Measurements from ENCODE around the gene DNAJC4. TPM values are rescaled to one million over a fixed set of nuclear protein-coding genes. Genes with fewer than 3 reads are reported as not detected.

Gene DNAJC4
- total RNA-seq, 1 experiment from 2014 or later, result 57.1 TPM

DNA sequence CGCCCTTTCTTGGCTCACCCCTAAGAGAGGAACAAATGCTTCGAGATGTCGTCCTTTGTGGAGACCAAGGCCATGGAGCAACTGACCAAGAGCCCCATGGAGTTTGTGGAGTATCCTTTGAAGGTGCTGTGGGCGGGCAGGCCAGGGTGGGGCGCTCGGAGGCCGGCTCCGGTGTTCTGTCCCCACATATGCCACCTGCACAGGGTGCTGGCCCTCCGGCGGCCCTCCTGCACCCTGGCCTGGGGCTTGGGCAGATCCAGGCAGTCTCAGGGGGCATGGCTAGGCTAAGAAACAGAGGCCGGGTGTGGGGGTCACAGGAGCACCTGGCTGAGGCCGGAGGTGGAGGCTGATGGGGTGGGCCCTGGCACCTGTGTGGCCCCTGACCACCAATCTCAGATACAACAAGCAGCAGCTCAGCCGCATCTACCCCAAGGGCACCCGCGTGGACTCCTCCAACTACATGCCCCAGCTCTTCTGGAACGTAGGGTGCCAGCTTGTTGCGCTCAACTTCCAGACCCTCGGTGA, 31.3 kb downstream of the DNAJC4 start:
- no peak for DNase-seq
- Histone ChIP-seq H3K4me2 (no peak overlapping the region), H3K27ac (no peak overlapping the region), H3K9me2 (ENCODE audit: insufficient read depth) (no peaks in the 10 kb centered on the region), H2AFZ (no peak overlapping the region), H3K79me2 (ENCODE audit: low read depth) (no peaks in the 10 kb centered on the region), H4K20me1 (ENCODE audit: insufficient read depth) (no peaks in the 10 kb centered on the region), H3K9me3 (ENCODE audit: insufficient read depth, low read depth) (no peaks in the 10 kb centered on the region), H3K36me3 (ENCODE audit: low read depth) (peaks cover 10% of the 10 kb centered on the region; the same call in 1 of the 2 replicates), H3K4me1 (replicated peaks; ENCODE audit: insufficient read depth) (no peaks in the 10 kb centered on the region), H3K4me3 (no peak overlapping the region), H3F3A (ENCODE audit: insufficient read depth, low read depth) (peaks cover 6% of the 10 kb centered on the region; the same call in 1 of the 2 replicates), H3K27me3 (ENCODE audit: insufficient read depth, low read depth) (no peaks in the 10 kb centered on the region)
- intact Hi-C loops (cut with micrococcal nuclease; ENCODE audit: unreplicated experiment), result no loop called here
- ChIA-PET CTCF (no interaction called here), POLR2A (ENCODE audit: unreplicated experiment) (no interaction called here)
- no peak for TF ChIP-seq EZH2 (IDR thresholded peaks at IDR 0.05; ENCODE audit: low read depth)
- TF ChIP-seq, protein P1, sequence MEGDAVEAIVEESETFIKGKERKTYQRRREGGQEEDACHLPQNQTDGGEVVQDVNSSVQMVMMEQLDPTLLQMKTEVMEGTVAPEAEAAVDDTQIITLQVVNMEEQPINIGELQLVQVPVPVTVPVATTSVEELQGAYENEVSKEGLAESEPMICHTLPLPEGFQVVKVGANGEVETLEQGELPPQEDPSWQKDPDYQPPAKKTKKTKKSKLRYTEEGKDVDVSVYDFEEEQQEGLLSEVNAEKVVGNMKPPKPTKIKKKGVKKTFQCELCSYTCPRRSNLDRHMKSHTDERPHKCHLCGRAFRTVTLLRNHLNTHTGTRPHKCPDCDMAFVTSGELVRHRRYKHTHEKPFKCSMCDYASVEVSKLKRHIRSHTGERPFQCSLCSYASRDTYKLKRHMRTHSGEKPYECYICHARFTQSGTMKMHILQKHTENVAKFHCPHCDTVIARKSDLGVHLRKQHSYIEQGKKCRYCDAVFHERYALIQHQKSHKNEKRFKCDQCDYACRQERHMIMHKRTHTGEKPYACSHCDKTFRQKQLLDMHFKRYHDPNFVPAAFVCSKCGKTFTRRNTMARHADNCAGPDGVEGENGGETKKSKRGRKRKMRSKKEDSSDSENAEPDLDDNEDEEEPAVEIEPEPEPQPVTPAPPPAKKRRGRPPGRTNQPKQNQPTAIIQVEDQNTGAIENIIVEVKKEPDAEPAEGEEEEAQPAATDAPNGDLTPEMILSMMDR (conservative IDR thresholded peaks at IDR 0.05), result no peak
- no TSS peak for BruUV-seq (replicated peaks)

DNA sequence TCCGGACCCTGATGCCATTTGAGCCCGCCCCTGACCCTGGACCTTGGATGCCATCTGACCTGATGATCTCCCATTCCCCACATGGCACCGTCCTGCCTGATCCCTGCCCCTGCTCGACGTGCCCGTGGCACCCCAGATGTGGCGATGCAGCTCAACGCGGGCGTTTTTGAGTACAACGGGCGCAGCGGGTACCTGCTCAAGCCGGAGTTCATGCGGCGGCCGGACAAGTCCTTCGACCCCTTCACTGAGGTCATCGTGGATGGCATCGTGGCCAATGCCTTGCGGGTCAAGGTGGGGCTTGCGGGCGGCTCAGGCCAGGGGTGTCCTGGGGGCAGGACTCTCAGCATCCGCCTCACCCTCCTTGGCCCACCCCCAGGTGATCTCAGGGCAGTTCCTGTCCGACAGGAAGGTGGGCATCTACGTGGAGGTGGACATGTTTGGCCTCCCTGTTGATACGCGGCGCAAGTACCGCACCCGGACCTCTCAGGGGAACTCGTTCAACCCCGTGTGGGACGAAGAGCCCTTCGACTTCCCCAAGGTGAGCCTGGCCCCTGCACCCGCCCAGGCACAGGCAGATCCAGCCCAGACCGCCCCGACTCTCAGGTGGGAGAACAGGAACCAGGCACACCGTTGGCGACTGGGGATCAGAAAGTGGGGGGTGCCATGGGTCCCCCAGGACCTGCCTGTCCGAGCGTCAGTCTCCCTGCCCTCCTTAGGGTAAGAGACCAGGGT, 32.1 kb downstream of the DNAJC4 start:
- TF ChIP-seq EZH2 (IDR thresholded peaks at IDR 0.05; ENCODE audit: low read depth), result no peak
- no peaks in the 10 kb centered on the region for H3K27me3 ChIP-seq (ENCODE audit: insufficient read depth, low read depth)
- BruUV-seq (replicated peaks), result no TSS peak
- intact Hi-C loops (cut with micrococcal nuclease; ENCODE audit: unreplicated experiment), result no loop called here
- H3F3A ChIP-seq (ENCODE audit: insufficient read depth, low read depth), result peaks cover 10% of the 10 kb centered on the region
- no peaks in the 10 kb centered on the region for H3K9me3 ChIP-seq (ENCODE audit: insufficient read depth, low read depth)
- H3K4me3 ChIP-seq, result no peak overlapping the region
- H3K36me3 ChIP-seq (ENCODE audit: low read depth), result peaks cover 9% of the 10 kb centered on the region; the same call in 1 of the 2 replicates
- H4K20me1 ChIP-seq (ENCODE audit: insufficient read depth), result no peaks in the 10 kb centered on the region
- H3K79me2 ChIP-seq (ENCODE audit: low read depth), result no peaks in the 10 kb centered on the region
- peak in 1 of 2 experiments; percentile 34 for DNase-seq
- H3K4me2 ChIP-seq, result no peak overlapping the region
- H3K4me1 ChIP-seq (replicated peaks; ENCODE audit: insufficient read depth), result no peaks in the 10 kb centered on the region
- ChIA-PET POLR2A (ENCODE audit: unreplicated experiment) (no interaction called here), CTCF (no interaction called here)
- H3K27ac ChIP-seq, result no peak overlapping the region
- H2AFZ ChIP-seq, result no peak overlapping the region
- no peaks in the 10 kb centered on the region for H3K9me2 ChIP-seq (ENCODE audit: insufficient read depth)

DNA sequence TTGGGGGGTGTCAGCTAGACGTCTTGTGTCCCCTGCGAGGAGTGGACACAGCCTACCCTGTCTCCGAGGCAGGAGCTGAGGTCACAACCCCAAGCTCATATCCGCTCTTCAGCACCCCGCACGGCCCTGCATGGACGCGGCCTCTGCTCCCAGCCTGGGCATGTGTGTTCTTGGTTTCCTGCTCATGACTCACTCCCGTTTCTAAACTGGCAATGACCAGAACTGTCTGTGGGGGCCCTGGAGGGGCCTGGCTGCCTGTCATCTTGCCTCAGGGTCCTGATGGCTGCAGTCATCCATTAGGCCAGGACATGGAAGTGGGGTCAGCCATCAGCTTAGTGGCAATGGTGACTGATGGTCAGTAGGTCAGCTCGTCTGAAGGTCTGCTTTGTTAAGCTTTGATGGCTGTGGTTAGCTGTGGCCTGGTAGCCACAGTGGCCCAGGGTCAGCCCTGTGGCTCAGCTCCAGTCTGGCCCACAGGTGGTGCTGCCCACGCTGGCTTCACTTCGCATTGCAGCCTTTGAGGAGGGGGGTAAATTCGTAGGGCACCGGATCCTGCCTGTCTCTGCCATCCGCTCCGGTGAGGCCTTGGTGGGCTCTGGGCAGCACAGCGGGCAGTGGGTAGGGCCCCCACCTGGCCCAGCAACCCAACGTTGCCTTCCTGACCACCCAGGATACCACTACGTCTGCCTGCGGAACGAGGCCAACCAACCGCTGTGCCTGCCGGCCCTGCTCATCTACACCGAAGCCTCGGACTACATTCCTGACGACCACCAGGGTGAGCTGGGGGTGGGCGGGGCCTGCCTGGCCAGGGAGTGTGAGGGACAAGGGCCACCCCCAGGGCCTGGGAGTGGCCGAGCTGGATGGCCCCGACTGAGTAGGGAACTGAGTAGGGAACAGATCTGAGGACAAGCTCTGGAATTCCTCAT, 32.9 kb downstream of the DNAJC4 start:
- Histone ChIP-seq H3K4me2 (no peak overlapping the region), H3K4me3 (no peak overlapping the region), H3K9me3 (ENCODE audit: insufficient read depth, low read depth) (no peaks in the 10 kb centered on the region), H3F3A (ENCODE audit: insufficient read depth, low read depth) (peaks cover 19% of the 10 kb centered on the region), H3K9me2 (ENCODE audit: insufficient read depth) (no peaks in the 10 kb centered on the region), H3K36me3 (ENCODE audit: low read depth) (peaks cover 9% of the 10 kb centered on the region; the same call in 1 of the 2 replicates), H3K27ac (no peak overlapping the region), H2AFZ (no peak overlapping the region), H3K27me3 (ENCODE audit: insufficient read depth, low read depth) (no peaks in the 10 kb centered on the region), H3K79me2 (ENCODE audit: low read depth) (no peaks in the 10 kb centered on the region), H3K4me1 (replicated peaks; ENCODE audit: insufficient read depth) (peaks cover 8% of the 10 kb centered on the region), H4K20me1 (ENCODE audit: insufficient read depth) (no peaks in the 10 kb centered on the region)
- POLR2A ChIA-PET (ENCODE audit: unreplicated experiment), result no interaction called here
- intact Hi-C loops (cut with micrococcal nuclease; ENCODE audit: unreplicated experiment), result no loop called here
- no peak for TF ChIP-seq EZH2 (IDR thresholded peaks at IDR 0.05; ENCODE audit: low read depth)
- TF ChIP-seq, protein P1 (conservative IDR thresholded peaks at IDR 0.05), result no peak
- BruUV-seq (replicated peaks), result no TSS peak
- peak in 1 of 2 experiments; percentile 31 for DNase-seq
- CTCF ChIA-PET, result no interaction called here

Data from PC-9 (cell line).